ENCODE measurements around the gene PPIC. TPM values are rescaled to one million over a fixed set of nuclear protein-coding genes. Genes with fewer than 3 reads are reported as not detected.
"Not testable (repeated sequence)": the region's sequence is repeated elsewhere in the genome, so short reads cannot be mapped to it uniquely, and the experiment has no call there.

PPIC gene
- total RNA-seq, 1 donor from 2014 or later, result 5.7 TPM

GRCh38 chr5:122978068-122978467, 58.5 kb downstream of the PPIC start:
- no peak overlapping the region for H3K4me3 Mint-ChIP-seq (ENCODE audit: unreplicated experiment)
- no peaks in the 10 kb centered on the region for H3K27me3 Mint-ChIP-seq (ENCODE audit: unreplicated experiment)
- no peak overlapping the region for H3K27ac Mint-ChIP-seq (ENCODE audit: unreplicated experiment)
- H3K4me1 Mint-ChIP-seq (ENCODE audit: low read depth, unreplicated experiment), result peaks cover 31% of the 10 kb centered on the region
- no peak for TF ChIP-seq CTCF (IDR thresholded peaks at IDR 0.05; ENCODE audit: partially characterized antibody, unreplicated experiment)
- H3K36me3 Mint-ChIP-seq (ENCODE audit: unreplicated experiment), result peaks cover under 1% of the 10 kb centered on the region
- DNase-seq, result no peak
- peaks cover 4% of the 10 kb centered on the region for H3K9me3 Mint-ChIP-seq (ENCODE audit: unreplicated experiment)

GRCh38 chr5:122977319-122977718, 59.2 kb downstream of the PPIC start:
- no peak for TF ChIP-seq CTCF (IDR thresholded peaks at IDR 0.05; ENCODE audit: partially characterized antibody, unreplicated experiment)
- Mint-ChIP-seq H3K4me1 (ENCODE audit: low read depth, unreplicated experiment) (peaks cover 31% of the 10 kb centered on the region), H3K36me3 (ENCODE audit: unreplicated experiment) (peaks cover 5% of the 10 kb centered on the region), H3K27ac (ENCODE audit: unreplicated experiment) (no peak overlapping the region), H3K9me3 (ENCODE audit: unreplicated experiment) (peaks cover 4% of the 10 kb centered on the region), H3K4me3 (ENCODE audit: unreplicated experiment) (no peak overlapping the region), H3K27me3 (ENCODE audit: unreplicated experiment) (no peaks in the 10 kb centered on the region)
- no peak for DNase-seq

GRCh38 chr5:122974251-122974650, 62.3 kb downstream of the PPIC start:
- not testable (repeated sequence) for H3K27ac Mint-ChIP-seq (ENCODE audit: unreplicated experiment); H3K4me3 Mint-ChIP-seq (ENCODE audit: unreplicated experiment); DNase-seq; H3K9me3 Mint-ChIP-seq (ENCODE audit: unreplicated experiment); H3K27me3 Mint-ChIP-seq (ENCODE audit: unreplicated experiment); H3K36me3 Mint-ChIP-seq (ENCODE audit: unreplicated experiment)
- peaks cover 23% of the 10 kb centered on the region for H3K4me1 Mint-ChIP-seq (ENCODE audit: low read depth, unreplicated experiment)

GRCh38 chr5:122973759-122974158, 62.8 kb downstream of the PPIC start:
- not testable (repeated sequence) for DNase-seq; H3K27ac Mint-ChIP-seq (ENCODE audit: unreplicated experiment); H3K4me3 Mint-ChIP-seq (ENCODE audit: unreplicated experiment); H3K36me3 Mint-ChIP-seq (ENCODE audit: unreplicated experiment); H3K9me3 Mint-ChIP-seq (ENCODE audit: unreplicated experiment); H3K27me3 Mint-ChIP-seq (ENCODE audit: unreplicated experiment)
- H3K4me1 Mint-ChIP-seq (ENCODE audit: low read depth, unreplicated experiment), result peaks cover 18% of the 10 kb centered on the region

Other genes with a start within 250 kb of the PPIC start
- 21.8 TPM for gene SNX24, start 191.1 kb downstream of the PPIC start, total RNA-seq (ENCODE audit: unreplicated experiment)
- gene PRDM6, start 52.5 kb upstream of the PPIC start, total RNA-seq (ENCODE audit: unreplicated experiment), result 2.6 TPM

All from glutamatergic neuron (in vitro differentiated cells).